Bronchial epithelial cell (primary cell): Measurements from ENCODE around the gene WDFY4. TPM values are rescaled to one million over a fixed set of nuclear protein-coding genes. Genes with fewer than 3 reads are reported as not detected.

Experiments used
- DNase-seq: peaks from one replicate; pipeline ENCODE4 v3.0.0-alpha.2; 2010; ENCODE audit warnings: low read depth
- FAIRE-seq: peaks from 2 replicates; lab custom pipeline; 2011; peaks lifted over from hg19 to GRCh38; lab: Jason Lieb, UNC
- H3K27me3 ChIP-seq: 2 replicates; pipeline ENCODE4 v1.5.1; 2011; ENCODE audit warnings: low read length; ENCODE audit not compliant: control insufficient read depth, insufficient read depth
- H3K36me3 ChIP-seq: 2 replicates; pipeline ENCODE4 v1.5.1; 2011; ENCODE audit warnings: low read length; ENCODE audit not compliant: control insufficient read depth, insufficient read depth
- H3K4me3 ChIP-seq: 2 replicates; pipeline ENCODE4 v1.5.1; 2011; ENCODE audit warnings: mild to moderate bottlenecking, low read depth, low read length, control low read depth
- CTCF ChIP-seq: IDR thresholded peaks from 2 replicates; pipeline ENCODE4 v1.5.1; 2011; ENCODE audit warnings: mild to moderate bottlenecking, moderate library complexity, low read length, control low read depth, inconsistent platforms; ENCODE audit not compliant: insufficient read depth, severe bottlenecking
- total RNA-seq: library from RNA; depleted of rRNA; stranded (reverse); fragments of >200 nt; gene quantifications from 2 replicates; pipeline ENCODE4 v1.2.1, GENCODE V29; 2014

Gene WDFY4
- total RNA-seq, 1 donor from 2014 or later: under 0.01 TPM

GRCh38 chr10:48970046-48970445 is 285.4 kb downstream of the WDFY4 start:
- no peak for TF ChIP-seq CTCF
- H3K4me3 ChIP-seq: no peak overlapping the region
- H3K36me3 ChIP-seq: no peaks in the 10 kb centered on the region
- no peaks in the 10 kb centered on the region for H3K27me3 ChIP-seq
- FAIRE-seq (no peak), DNase-seq (no peak)

- DNase-seq (no peak), FAIRE-seq (no peak)
- Histone ChIP-seq H3K36me3 (no peaks in the 10 kb centered on the region), H3K27me3 (no peaks in the 10 kb centered on the region), H3K4me3 (no peak overlapping the region)
- TF ChIP-seq CTCF: no peak
Observed at GRCh38 chr10:48970654-48971053, 286.0 kb downstream of the WDFY4 start.

- Histone ChIP-seq H3K36me3 (no peaks in the 10 kb centered on the region), H3K27me3 (no peaks in the 10 kb centered on the region), H3K4me3 (no peak overlapping the region)
- no peak for TF ChIP-seq CTCF
- FAIRE-seq (peak; percentile 18), DNase-seq (peak; percentile 14)
Observed at GRCh38 chr10:48973065-48973464, 288.4 kb downstream of the WDFY4 start.

- no peaks in the 10 kb centered on the region for H3K36me3 ChIP-seq
- FAIRE-seq: peak; percentile 32
Observed at GRCh38 chr10:48974510-48975156, 290.0 kb downstream of the WDFY4 start.

GRCh38 chr10:48976196-48976595 is 291.5 kb downstream of the WDFY4 start:
- peak; percentile 18 for DNase-seq
- no peak overlapping the region for H3K4me3 ChIP-seq
- no peaks in the 10 kb centered on the region for H3K36me3 ChIP-seq
- no peak for FAIRE-seq
- no peaks in the 10 kb centered on the region for H3K27me3 ChIP-seq
- TF ChIP-seq CTCF: peak; percentile 28

More at GRCh38 chr10:48974510-48975156, 290.0 kb downstream of the WDFY4 start:
- DNase-seq: no peak
- Histone ChIP-seq H3K27me3 (no peaks in the 10 kb centered on the region), H3K4me3 (no peak overlapping the region)
- TF ChIP-seq CTCF: no peak

GRCh38 chr10:48978318-48978717 is 293.6 kb downstream of the WDFY4 start:
- no peaks in the 10 kb centered on the region for H3K36me3 ChIP-seq
- H3K27me3 ChIP-seq: no peaks in the 10 kb centered on the region
- no peak overlapping the region for H3K4me3 ChIP-seq
- no peak for TF ChIP-seq CTCF
- DNase-seq: no peak
- FAIRE-seq: no peak
